ENCODE measurements around the gene DHCR24.

The DHCR24 gene

GRCh38 chr1:54811066-54811465, 75.9 kb downstream of the DHCR24 start:
- H3K27me3 ChIP-seq (ENCODE audit: low read depth, low read length) = no peaks in the 10 kb centered on the region
- H3K9me3 ChIP-seq (ENCODE audit: control insufficient read depth in 1 of 2, low read length in 2 of 2) = no peaks in the 10 kb centered on the region
- no peak overlapping the region for H3K4me3 ChIP-seq (ENCODE audit: low read depth in 1 of 2, low read length in 2 of 2)
- H3K27ac ChIP-seq (ENCODE audit: low read length) = no peak overlapping the region
- H3K36me3 ChIP-seq (ENCODE audit: control insufficient read depth in 1 of 2, insufficient read depth in 2 of 2, low read length in 2 of 2) = no peaks in the 10 kb centered on the region
- no peaks in the 10 kb centered on the region for H3K4me1 ChIP-seq (ENCODE audit: control insufficient read depth in 1 of 2, insufficient read depth in 2 of 2, low read length in 2 of 2)

GRCh38 chr1:54810153-54810942, 76.6 kb downstream of the DHCR24 start:
- Histone ChIP-seq H3K4me1 (ENCODE audit: control insufficient read depth in 1 of 2, insufficient read depth in 2 of 2, low read length in 2 of 2) (no peaks in the 10 kb centered on the region), H3K27ac (ENCODE audit: low read length) (no peak overlapping the region), H3K9me3 (ENCODE audit: control insufficient read depth in 1 of 2, low read length in 2 of 2) (no peaks in the 10 kb centered on the region), H3K27me3 (ENCODE audit: low read depth, low read length) (no peaks in the 10 kb centered on the region), H3K4me3 (ENCODE audit: low read depth in 1 of 2, low read length in 2 of 2) (no peak overlapping the region), H3K36me3 (ENCODE audit: control insufficient read depth in 1 of 2, insufficient read depth in 2 of 2, low read length in 2 of 2) (no peaks in the 10 kb centered on the region)

DNA sequence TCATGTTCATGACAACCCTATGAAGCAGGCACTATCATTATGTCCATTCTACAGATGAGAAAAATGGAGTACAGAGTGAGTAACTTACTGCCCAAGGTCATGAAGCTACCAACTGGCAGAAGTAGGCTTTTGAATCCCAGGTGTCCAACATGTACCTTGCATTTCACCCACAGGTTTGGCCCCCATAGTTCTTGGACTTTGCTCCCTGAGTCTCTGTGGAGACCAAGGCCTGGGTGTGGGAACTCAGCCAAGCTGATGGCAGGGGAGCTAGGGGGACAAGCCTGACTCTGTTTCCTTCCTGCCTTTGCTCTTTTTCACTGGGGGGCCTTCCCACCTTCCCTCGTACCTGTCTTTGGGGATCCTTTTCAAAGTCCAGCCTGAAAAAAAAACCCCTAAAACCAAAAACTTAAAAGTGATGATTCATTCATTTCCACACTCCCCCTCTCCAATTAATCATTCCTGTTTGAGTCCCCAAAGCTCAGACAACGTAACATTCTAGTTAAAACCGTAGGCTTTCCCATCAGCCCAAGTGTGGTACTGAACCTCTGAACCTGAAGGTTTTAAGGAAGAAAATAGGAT, 77.4 kb downstream of the DHCR24 start:
- H3K27me3 ChIP-seq (ENCODE audit: low read depth, low read length) = no peaks in the 10 kb centered on the region
- H3K36me3 ChIP-seq (ENCODE audit: control insufficient read depth in 1 of 2, insufficient read depth in 2 of 2, low read length in 2 of 2) = no peaks in the 10 kb centered on the region
- H3K4me3 ChIP-seq (ENCODE audit: low read depth in 1 of 2, low read length in 2 of 2) = no peak overlapping the region
- no peak overlapping the region for H3K27ac ChIP-seq (ENCODE audit: low read length)
- no peaks in the 10 kb centered on the region for H3K4me1 ChIP-seq (ENCODE audit: control insufficient read depth in 1 of 2, insufficient read depth in 2 of 2, low read length in 2 of 2)
- H3K9me3 ChIP-seq (ENCODE audit: control insufficient read depth in 1 of 2, low read length in 2 of 2) = no peaks in the 10 kb centered on the region

DNA sequence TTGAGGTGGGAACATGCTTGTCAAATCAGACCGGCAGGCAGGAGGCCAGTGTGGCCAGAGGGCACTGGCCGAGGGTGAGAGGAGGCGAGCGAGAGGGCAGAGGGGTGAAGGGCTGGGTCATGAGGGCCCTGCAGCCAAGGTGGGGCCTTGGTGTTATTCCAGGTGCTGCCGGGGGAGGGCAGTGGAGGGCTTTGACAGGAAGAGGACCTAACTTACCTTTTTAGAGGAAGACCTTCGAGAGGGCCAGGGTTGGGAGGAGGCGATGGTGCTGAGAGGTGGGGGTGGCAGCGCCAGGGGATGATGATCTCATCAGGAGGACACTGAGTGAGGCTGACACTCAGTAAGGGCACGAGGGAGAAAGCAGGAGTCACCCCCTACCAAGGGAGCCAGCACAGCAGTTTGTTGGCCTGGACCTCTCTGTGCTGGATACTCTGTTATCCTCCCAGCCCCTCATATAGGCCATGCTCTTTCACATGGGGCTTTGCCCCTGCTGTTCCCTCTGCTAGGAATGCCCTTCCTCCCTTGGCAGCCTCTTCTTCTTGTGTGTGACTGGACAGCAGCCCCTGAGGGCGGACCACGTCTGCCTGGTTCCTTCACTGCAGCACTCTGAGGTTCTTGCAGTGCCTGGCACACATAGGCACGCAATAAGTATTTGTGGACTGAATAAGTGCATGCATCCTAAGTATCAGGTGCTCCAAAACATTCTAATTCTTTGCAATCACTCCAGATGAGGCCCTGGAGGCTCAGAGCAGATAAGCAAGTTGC, 78.4 kb downstream of the DHCR24 start:
- H3K9me3 ChIP-seq (ENCODE audit: control insufficient read depth in 1 of 2, low read length in 2 of 2) = no peaks in the 10 kb centered on the region
- no peaks in the 10 kb centered on the region for H3K27me3 ChIP-seq (ENCODE audit: low read depth, low read length)
- no peaks in the 10 kb centered on the region for H3K36me3 ChIP-seq (ENCODE audit: control insufficient read depth in 1 of 2, insufficient read depth in 2 of 2, low read length in 2 of 2)
- no peak overlapping the region for H3K27ac ChIP-seq (ENCODE audit: low read length)
- H3K4me1 ChIP-seq (ENCODE audit: control insufficient read depth in 1 of 2, insufficient read depth in 2 of 2, low read length in 2 of 2) = no peaks in the 10 kb centered on the region
- H3K4me3 ChIP-seq (ENCODE audit: low read depth in 1 of 2, low read length in 2 of 2) = no peak overlapping the region

DNA sequence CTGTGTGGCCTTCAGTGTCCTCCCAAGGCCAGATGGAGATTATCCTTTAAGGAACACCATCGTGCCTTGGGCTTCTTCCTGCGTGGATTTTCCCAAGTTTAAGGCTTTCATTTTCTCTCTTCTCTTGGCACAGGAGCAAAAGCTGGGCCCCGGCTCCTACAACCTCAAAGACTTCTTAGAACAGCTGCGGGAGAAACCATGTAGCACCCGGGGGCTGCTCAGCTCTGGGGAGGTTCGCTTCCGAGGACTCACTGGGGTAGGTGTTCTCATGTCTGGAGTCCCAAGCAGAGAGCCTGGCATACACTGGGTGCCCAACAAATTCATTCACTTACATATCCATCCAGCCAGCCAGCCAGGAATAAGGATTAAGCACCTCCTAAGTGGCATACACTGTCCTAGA, 79.2 kb downstream of the DHCR24 start:
- Histone ChIP-seq H3K9me3 (ENCODE audit: control insufficient read depth in 1 of 2, low read length in 2 of 2) (no peaks in the 10 kb centered on the region), H3K4me1 (ENCODE audit: control insufficient read depth in 1 of 2, insufficient read depth in 2 of 2, low read length in 2 of 2) (no peaks in the 10 kb centered on the region), H3K27ac (ENCODE audit: low read length) (no peak overlapping the region), H3K36me3 (ENCODE audit: control insufficient read depth in 1 of 2, insufficient read depth in 2 of 2, low read length in 2 of 2) (no peaks in the 10 kb centered on the region), H3K4me3 (ENCODE audit: low read depth in 1 of 2, low read length in 2 of 2) (no peak overlapping the region), H3K27me3 (ENCODE audit: low read depth, low read length) (no peaks in the 10 kb centered on the region)

DNA sequence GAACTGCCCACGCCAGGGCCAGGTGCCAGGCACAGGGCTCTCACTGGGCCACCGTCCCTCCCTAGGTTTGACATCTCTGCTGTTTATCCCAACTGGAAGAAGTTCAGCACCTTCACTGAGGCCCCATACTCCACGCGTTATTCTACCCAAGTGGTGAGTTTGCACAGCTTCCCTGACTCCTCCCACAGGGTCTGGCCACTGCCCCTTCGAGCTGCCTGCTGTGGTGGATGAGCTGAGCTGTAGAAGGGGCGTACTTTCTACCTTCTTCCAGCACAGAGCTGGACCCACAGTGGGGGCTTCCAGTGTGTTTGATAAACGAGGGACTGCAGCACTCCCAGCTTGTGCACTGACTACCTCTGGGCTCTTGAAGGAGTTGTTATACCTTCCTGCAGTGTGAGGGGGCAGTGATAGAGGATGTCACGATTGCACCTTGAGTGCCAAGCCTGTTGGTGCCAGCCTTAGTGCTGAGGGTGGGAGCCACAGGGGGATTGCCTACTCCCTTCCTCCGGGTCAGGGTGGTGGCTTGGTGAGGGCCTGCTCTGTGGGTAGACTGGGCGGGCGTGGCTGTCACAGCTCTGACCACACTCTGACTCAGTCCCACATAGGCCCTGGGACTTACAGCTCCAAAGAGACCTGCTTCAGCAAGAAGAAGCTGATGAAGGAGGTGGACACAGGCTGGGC, 79.9 kb downstream of the DHCR24 start:
- no peak overlapping the region for H3K27ac ChIP-seq (ENCODE audit: low read length)
- no peak overlapping the region for H3K4me3 ChIP-seq (ENCODE audit: low read depth in 1 of 2, low read length in 2 of 2)
- no peaks in the 10 kb centered on the region for H3K4me1 ChIP-seq (ENCODE audit: control insufficient read depth in 1 of 2, insufficient read depth in 2 of 2, low read length in 2 of 2)

DNA sequence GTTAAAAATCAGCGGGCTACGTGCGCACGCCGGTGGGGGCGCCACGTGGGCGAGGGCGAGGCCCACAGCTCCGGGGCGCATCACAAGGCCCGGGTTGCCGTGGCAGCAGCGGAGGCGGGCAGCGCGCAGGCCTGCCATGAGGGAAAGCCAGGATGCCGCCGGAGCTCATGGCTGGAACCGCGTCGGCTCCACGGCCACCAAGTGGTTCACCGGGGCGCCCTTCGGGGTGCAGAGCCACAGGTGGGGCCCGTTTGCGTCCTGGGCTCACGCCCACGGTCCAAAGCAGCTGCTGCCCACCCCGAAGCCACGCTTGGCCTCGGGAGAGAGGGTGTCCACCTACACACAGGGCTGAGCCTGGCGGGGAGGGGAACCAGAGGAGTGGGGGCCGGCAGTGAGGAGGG, 81.0 kb downstream of the DHCR24 start:
- H3K27ac ChIP-seq (ENCODE audit: low read length) = no peak overlapping the region
- peaks cover 5% of the 10 kb centered on the region for H3K27me3 ChIP-seq (ENCODE audit: low read depth, low read length)
- no peaks in the 10 kb centered on the region for H3K9me3 ChIP-seq (ENCODE audit: control insufficient read depth in 1 of 2, low read length in 2 of 2)
- peaks cover 0 to 8% of the 10 kb centered on the region in 2 donors for H3K4me1 ChIP-seq (ENCODE audit: control insufficient read depth in 1 of 2, insufficient read depth in 2 of 2, low read length in 2 of 2)
- H3K4me3 ChIP-seq (ENCODE audit: low read depth in 1 of 2, low read length in 2 of 2) = no peak overlapping the region
- H3K36me3 ChIP-seq (ENCODE audit: control insufficient read depth in 1 of 2, insufficient read depth in 2 of 2, low read length in 2 of 2) = no peaks in the 10 kb centered on the region

More for the DNA sequence above, 79.9 kb downstream of the DHCR24 start:
- Histone ChIP-seq H3K27me3 (ENCODE audit: low read depth, low read length) (no peaks in the 10 kb centered on the region), H3K9me3 (ENCODE audit: control insufficient read depth in 1 of 2, low read length in 2 of 2) (no peaks in the 10 kb centered on the region), H3K36me3 (ENCODE audit: control insufficient read depth in 1 of 2, insufficient read depth in 2 of 2, low read length in 2 of 2) (no peaks in the 10 kb centered on the region)

DNA sequence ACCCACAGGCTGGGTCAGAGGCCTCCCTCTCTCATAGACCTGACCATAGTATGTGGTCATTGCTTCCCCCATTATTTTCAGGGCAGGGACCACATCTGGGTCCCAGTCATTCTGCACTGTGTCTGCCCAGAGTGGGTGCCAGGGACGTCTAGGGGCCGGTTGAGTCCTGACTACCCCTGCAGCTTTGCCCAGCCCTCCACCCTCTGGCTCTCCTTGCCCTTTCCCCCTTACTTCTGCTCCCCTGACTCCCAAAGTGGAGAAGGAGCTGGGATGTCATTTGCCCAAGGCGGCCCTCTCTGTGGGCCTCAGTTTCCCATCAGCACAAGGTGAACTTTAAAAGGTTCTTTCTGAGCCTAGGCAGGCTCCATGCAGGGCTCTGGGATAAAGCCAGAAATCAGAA, 81.5 kb downstream of the DHCR24 start:
- Histone ChIP-seq H3K4me1 (ENCODE audit: control insufficient read depth in 1 of 2, insufficient read depth in 2 of 2, low read length in 2 of 2) (peaks cover 0 to 13% of the 10 kb centered on the region in 2 donors), H3K27ac (ENCODE audit: low read length) (no peak overlapping the region), H3K4me3 (ENCODE audit: low read depth in 1 of 2, low read length in 2 of 2) (no peak overlapping the region), H3K27me3 (ENCODE audit: low read depth, low read length) (peaks cover 5% of the 10 kb centered on the region), H3K9me3 (ENCODE audit: control insufficient read depth in 1 of 2, low read length in 2 of 2) (no peaks in the 10 kb centered on the region), H3K36me3 (ENCODE audit: control insufficient read depth in 1 of 2, insufficient read depth in 2 of 2, low read length in 2 of 2) (no peaks in the 10 kb centered on the region)

- H3K36me3 ChIP-seq (ENCODE audit: control insufficient read depth in 1 of 2, insufficient read depth in 2 of 2, low read length in 2 of 2) = no peaks in the 10 kb centered on the region
- H3K9me3 ChIP-seq (ENCODE audit: control insufficient read depth in 1 of 2, low read length in 2 of 2) = no peaks in the 10 kb centered on the region
- no peak overlapping the region for H3K27ac ChIP-seq (ENCODE audit: low read length)
- no peak overlapping the region for H3K4me3 ChIP-seq (ENCODE audit: low read depth in 1 of 2, low read length in 2 of 2)
- peaks cover 5% of the 10 kb centered on the region for H3K27me3 ChIP-seq (ENCODE audit: low read depth, low read length)
- peaks cover 0 to 16% of the 10 kb centered on the region in 2 donors for H3K4me1 ChIP-seq (ENCODE audit: control insufficient read depth in 1 of 2, insufficient read depth in 2 of 2, low read length in 2 of 2)
These were observed 82.4 kb downstream of the DHCR24 start for GRCh38 chr1:54804471-54805132.

DNA sequence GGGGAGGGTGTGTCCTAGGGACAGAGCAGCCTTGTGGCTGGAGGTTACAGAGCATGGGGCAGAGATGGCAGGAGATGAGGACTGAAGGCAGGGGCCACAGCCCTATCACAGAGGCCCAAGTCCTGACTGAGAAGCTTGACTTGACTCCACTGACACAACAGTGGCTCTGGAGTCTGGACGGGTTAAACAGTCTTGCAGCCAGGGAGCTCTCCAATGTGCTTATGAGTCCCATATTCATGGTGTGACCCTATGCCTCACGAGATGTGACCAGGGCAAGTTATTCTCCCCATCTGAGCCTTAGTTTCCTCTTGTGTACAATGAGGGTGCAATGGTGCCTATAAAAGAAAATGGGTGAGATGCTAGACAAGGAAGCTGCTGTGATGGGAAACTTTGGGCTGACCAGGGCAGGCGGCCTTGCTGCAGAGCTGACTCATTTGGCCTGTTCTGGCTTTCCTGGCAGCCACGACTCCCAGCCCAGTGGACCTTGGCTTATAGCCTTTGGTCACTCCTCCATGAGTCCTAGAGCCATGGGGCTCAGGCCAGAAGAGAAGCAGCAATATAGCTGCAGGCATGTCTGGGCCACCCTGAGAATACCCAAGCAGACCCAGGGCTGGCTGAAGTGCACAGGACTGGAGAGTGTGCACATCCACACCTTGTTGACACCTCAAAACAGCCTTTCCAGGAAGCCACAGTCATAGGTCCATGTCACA, 83.1 kb downstream of the DHCR24 start:
- H3K4me3 ChIP-seq (ENCODE audit: low read depth in 1 of 2, low read length in 2 of 2) = no peak overlapping the region
- H3K27ac ChIP-seq (ENCODE audit: low read length) = no peak overlapping the region
- H3K36me3 ChIP-seq (ENCODE audit: control insufficient read depth in 1 of 2, insufficient read depth in 2 of 2, low read length in 2 of 2) = no peaks in the 10 kb centered on the region
- peaks cover 5% of the 10 kb centered on the region for H3K27me3 ChIP-seq (ENCODE audit: low read depth, low read length)
- H3K4me1 ChIP-seq (ENCODE audit: control insufficient read depth in 1 of 2, insufficient read depth in 2 of 2, low read length in 2 of 2) = peaks cover 0 to 16% of the 10 kb centered on the region in 2 donors
- no peaks in the 10 kb centered on the region for H3K9me3 ChIP-seq (ENCODE audit: control insufficient read depth in 1 of 2, low read length in 2 of 2)

Measured in muscle layer of duodenum (tissue), 2 donors.